GM12878 (cell line): ENCODE measurements around the gene TPST1. TPM values are rescaled to one million over a fixed set of nuclear protein-coding genes. Genes with fewer than 3 reads are reported as not detected.

Experiments used
- ATAC-seq: fragments of 200-7000 bp; cut with Tn5 transposase; 3 replicates; pipeline ENCODE4 v1.9.1; 2020; ENCODE audit warnings: mild to moderate bottlenecking, moderate library complexity
- BruUV-seq: library from RNA; stranded (reverse); fragments of 400-500 nt; replicated peaks from 2 replicates; lab custom pipeline; 2021; lab: Mats Ljungman, UMichigan
- CTCF ChIA-PET: fragments of 300-600 bp; sonication (Branson Sonifier 250); formaldehyde crosslinking; extraction: SDS; loops from one replicate; lab custom pipeline; 2021; ENCODE audit warnings: inconsistent platforms; lab: Yijun Ruan, JAX
- POLR2A ChIA-PET: fragments of 350-600 bp; formaldehyde crosslinking; extraction: SDS; loops from one replicate; lab custom pipeline; 2021; ENCODE audit warnings: inconsistent platforms; lab: Charles Lee
- RAD21 ChIA-PET: fragments of 300-600 bp; sonication (Branson Sonifier 250); formaldehyde crosslinking; loops from one replicate; lab custom pipeline; 2023; ENCODE audit warnings: antibody characterized with exemption; ENCODE audit not compliant: unreplicated experiment; lab: Charles Lee
- SMC1A ChIA-PET: fragments of 300-600 bp; sonication (Branson Sonifier 250); formaldehyde crosslinking; loops from one replicate; lab custom pipeline; 2023; ENCODE audit not compliant: unreplicated experiment, uncharacterized antibody; lab: Charles Lee
- DNase-seq: peaks from one replicate; pipeline ENCODE4 v3.0.0-alpha.2; 2011; ENCODE audit warnings: low read depth, low spot score
- FAIRE-seq: peaks from 3 replicates; lab custom pipeline; 2011; peaks lifted over from hg19 to GRCh38; lab: Jason Lieb, UNC
- H2AFZ ChIP-seq: 2 replicates; pipeline ENCODE4 v1.6.0; 2011; ENCODE audit warnings: low read depth, low read length, control low read depth; ENCODE audit not compliant: control insufficient read depth
- H3K27ac ChIP-seq: 2 replicates; pipeline ENCODE4 v1.5.1; 2011; ENCODE audit warnings: control low read depth; ENCODE audit not compliant: control insufficient read depth, insufficient read depth
- H3K27me3 ChIP-seq, 2 experiments: replicated peaks in 1 of 2; 2 replicates each; pipeline versions ENCODE4 v1.6.0 to v1.6.1; 2011; ENCODE audit warnings: low read length in 1 of 2; ENCODE audit not compliant: control insufficient read depth in 2 of 2, insufficient read depth in 2 of 2
- H3K36me3 ChIP-seq, 2 experiments: 2 replicates each; pipeline ENCODE4 v1.5.1; 2011; ENCODE audit warnings: low read length in 1 of 2; ENCODE audit not compliant: control insufficient read depth in 2 of 2, insufficient read depth in 2 of 2
- H3K4me1 ChIP-seq: 2 replicates; pipeline ENCODE4 v1.6.1; 2011; ENCODE audit warnings: mild to moderate bottlenecking, low read length, moderate library complexity, mixed read lengths; ENCODE audit not compliant: control insufficient read depth, insufficient read depth
- H3K4me2 ChIP-seq: 2 replicates; pipeline ENCODE4 v1.6.0; 2011; ENCODE audit warnings: control low read depth; ENCODE audit not compliant: control insufficient read depth, insufficient read depth
- H3K4me3 ChIP-seq: fragments of 200-600 bp; sonication (generic); 2 replicates; pipeline ENCODE4 v1.5.1; 2016
- H3K79me2 ChIP-seq: 2 replicates; pipeline ENCODE4 v1.6.0; 2011; ENCODE audit warnings: low read length; ENCODE audit not compliant: control insufficient read depth, insufficient read depth
- H3K9ac ChIP-seq: 2 replicates; pipeline ENCODE4 v1.8.0; 2011; ENCODE audit warnings: low read length, control low read depth, mixed read lengths; ENCODE audit not compliant: control insufficient read depth, insufficient read depth
- H3K9me3 ChIP-seq: replicated peaks from 3 replicates; pipeline ENCODE4 v1.5.1; 2011; ENCODE audit warnings: mild to moderate bottlenecking, low read length; ENCODE audit not compliant: control insufficient read depth, insufficient read depth
- H4K20me1 ChIP-seq: 2 replicates; pipeline ENCODE4 v1.6.0; 2011; ENCODE audit not compliant: control insufficient read depth, insufficient read depth
- CREM ChIP-seq: IDR thresholded peaks from 2 replicates; pipeline ENCODE4 v1.6.1; 2014; ENCODE audit warnings: antibody characterized with exemption, low read depth
- EED ChIP-seq: sonication (generic); IDR thresholded peaks from 2 replicates; pipeline ENCODE4 v1.6.1; 2016; ENCODE audit warnings: antibody characterized with exemption, low read depth
- IRF4 ChIP-seq: IDR thresholded peaks from 2 replicates; pipeline ENCODE4 v1.6.1; 2011; ENCODE audit warnings: low read depth, low read length
- POLR2A ChIP-seq: IDR thresholded peaks from 2 replicates; pipeline ENCODE4 v1.6.1; 2011; ENCODE audit warnings: low read depth, mild to moderate bottlenecking, low read length
- POLR2AphosphoS2 ChIP-seq: IDR thresholded peaks from 2 replicates; pipeline ENCODE4 v1.6.1; 2011; ENCODE audit warnings: low read depth, mild to moderate bottlenecking, low read length, improper control_type of control experiment, moderate library complexity
- SMARCA5 ChIP-seq: fragments of 450-650 bp; IDR thresholded peaks from 2 replicates; pipeline ENCODE4 v1.6.1; 2017; ENCODE audit warnings: mild to moderate bottlenecking
- STAT3 ChIP-seq: IDR thresholded peaks from 2 replicates; pipeline ENCODE4 v1.6.1; 2011; ENCODE audit warnings: low read depth, low read length, improper control_type of control experiment
- TCF7 ChIP-seq: IDR thresholded peaks from 2 replicates; pipeline ENCODE4 v1.6.1; 2014; ENCODE audit warnings: antibody characterized with exemption, borderline replicate concordance
- ZBED1 ChIP-seq: IDR thresholded peaks from 2 replicates; pipeline ENCODE4 v1.6.1; 2016; ENCODE audit warnings: borderline replicate concordance
- WGBS: methylation state at CpG from one replicate; pipeline ENCODE4 v1.1.6; 2016; ENCODE audit warnings: low lambda C conversion rate; ENCODE audit not compliant: insufficient replicate concordance, insufficient coverage; ENCODE audit errors: missing lambda C conversion rate; 5-methylcytosine and 5-hydroxymethylcytosine counted together
- in situ Hi-C: fragments of 300-500 bp; cut with MboI; formaldehyde crosslinking; loops from 9 replicates; pipeline ENCODE4 v1.14.3; 2018; ENCODE audit warnings: mixed read lengths
- intact Hi-C: fragments of 100-400 bp; cut with micrococcal nuclease; formaldehyde crosslinking; loops from one replicate; pipeline ENCODE4 v1.14.2; 2022; ENCODE audit not compliant: unreplicated experiment
- polyA plus RNA-seq, 11 experiments: library from polyadenylated mRNA; depleted of rRNA in 4 of 11; unstranded in 6 of 11; stranded (reverse) in 5 of 11; fragments of >200 nt; fragmentation: Nextera tagmentation in 4 of 11; fragmentation: Illumina TruSeq in 1 of 11; extraction: Ambion mirVana in 4 of 11; extraction: Trizol in 1 of 11; gene quantifications; 1 replicate in 1 of 11; 2 replicates in 10 of 11; pipeline versions ENCODE4 v1.2.1 to v1.2.3, GENCODE V29; 2011 to 2016; ENCODE audit warnings: inconsistent platforms in 2 of 11, missing spikeins in 2 of 11, low read depth in 1 of 11
- total RNA-seq, 4 experiments: library from RNA; depleted of rRNA in 3 of 4; stranded (reverse); fragments of >200 nt in 3 of 4; fragmentation: Illumina TruSeq in 1 of 4; extraction: Trizol in 1 of 4; gene quantifications; 2 replicates each; pipeline versions ENCODE4 v1.2.1 to v1.2.3, GENCODE V29; 2013 to 2021
- TF ChIP-seq, protein P1 (sequence below): IDR thresholded peaks from 2 replicates; pipeline ENCODE4 v1.6.1; 2012; ENCODE audit warnings: low read depth, low read length, improper control_type of control experiment
- TF ChIP-seq, protein P2 (sequence below): fragments of 150-350 bp; IDR thresholded peaks from 2 replicates; pipeline ENCODE4 v1.6.1; 2014; ENCODE audit warnings: mild to moderate bottlenecking, low read depth, low read length

The TPST1 gene
- total and polyA plus RNA-seq, 10 of the 15 experiments (the other 5 are each of a cell fraction or from before 2014, with no cell fraction given): 1.1 to 10.6 (median 7.5) TPM

DNA sequence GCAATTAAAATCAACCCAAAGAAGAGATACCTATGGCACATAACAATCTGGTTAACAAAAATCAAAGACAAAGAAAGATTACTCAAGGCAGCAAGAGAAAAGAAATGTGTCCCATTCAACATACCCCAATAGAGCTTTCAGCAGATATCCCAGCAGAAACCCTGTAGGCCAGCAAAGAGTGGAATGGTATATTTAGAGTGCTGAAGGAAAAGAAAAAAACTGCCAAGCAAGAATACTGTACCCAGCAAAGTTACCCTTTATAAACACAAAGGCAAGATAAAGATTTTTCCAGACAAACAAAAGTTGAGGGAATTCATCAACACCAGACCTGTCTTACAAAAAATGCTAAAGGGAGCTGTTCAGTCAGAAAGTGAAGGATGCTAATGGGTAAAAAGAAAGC is 131.6 kb downstream of the TPST1 start (continued):
- no peak for TF ChIP-seq CREM
- no peak for TF ChIP-seq STAT3
- TF ChIP-seq IRF4: no peak

DNA sequence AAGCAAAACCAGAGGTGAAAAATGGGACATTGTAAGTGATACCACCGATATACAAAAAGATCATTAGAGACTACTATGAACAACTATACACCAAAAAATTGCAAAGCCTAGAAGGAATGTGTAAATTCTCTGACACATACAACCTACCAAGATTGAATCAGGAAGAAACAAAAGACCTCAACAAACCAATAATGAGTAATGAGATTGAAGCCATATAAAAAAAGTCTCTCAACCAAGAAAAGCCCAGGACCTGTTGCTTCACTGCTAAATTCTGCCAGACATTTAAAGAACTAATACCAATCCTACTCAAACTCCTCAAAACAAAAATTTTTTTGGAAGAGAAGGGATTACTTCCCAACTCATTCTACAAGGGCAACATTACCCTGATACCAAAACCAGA is 134.0 kb downstream of the TPST1 start:
- H3K27me3 ChIP-seq: no peaks in the 10 kb centered on the region
- H3K9ac ChIP-seq: no peak overlapping the region
- H3K36me3 ChIP-seq: no peaks in the 10 kb centered on the region
- WGBS: 100% methylated on average over 1 of the region's 1 CpG
- ATAC-seq (no peak), FAIRE-seq (no peak), DNase-seq (no peak)
- no peaks in the 10 kb centered on the region for H3K9me3 ChIP-seq
- ChIA-PET RAD21 (no interaction called here), SMC1A (no interaction called here), POLR2A (no interaction called here), CTCF (no interaction called here)
- no peaks in the 10 kb centered on the region for H3K4me1 ChIP-seq
- intact Hi-C loops (no loop called here), in situ Hi-C loops (no loop called here)
- BruUV-seq: no TSS peak
- H4K20me1 ChIP-seq: no peaks in the 10 kb centered on the region
- H3K4me2 ChIP-seq: no peak overlapping the region
- H3K79me2 ChIP-seq: no peaks in the 10 kb centered on the region
- H3K27ac ChIP-seq: no peak overlapping the region
- H2AFZ ChIP-seq: no peak overlapping the region
- H3K4me3 ChIP-seq: no peak overlapping the region
- TF ChIP-seq, protein P1, sequence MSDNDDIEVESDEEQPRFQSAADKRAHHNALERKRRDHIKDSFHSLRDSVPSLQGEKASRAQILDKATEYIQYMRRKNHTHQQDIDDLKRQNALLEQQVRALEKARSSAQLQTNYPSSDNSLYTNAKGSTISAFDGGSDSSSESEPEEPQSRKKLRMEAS: no peak
- TF ChIP-seq POLR2AphosphoS2 (no peak), TCF7 (no peak), POLR2A (no peak), SMARCA5 (no peak), EED (no peak), ZBED1 (no peak)
- TF ChIP-seq, protein P2, sequence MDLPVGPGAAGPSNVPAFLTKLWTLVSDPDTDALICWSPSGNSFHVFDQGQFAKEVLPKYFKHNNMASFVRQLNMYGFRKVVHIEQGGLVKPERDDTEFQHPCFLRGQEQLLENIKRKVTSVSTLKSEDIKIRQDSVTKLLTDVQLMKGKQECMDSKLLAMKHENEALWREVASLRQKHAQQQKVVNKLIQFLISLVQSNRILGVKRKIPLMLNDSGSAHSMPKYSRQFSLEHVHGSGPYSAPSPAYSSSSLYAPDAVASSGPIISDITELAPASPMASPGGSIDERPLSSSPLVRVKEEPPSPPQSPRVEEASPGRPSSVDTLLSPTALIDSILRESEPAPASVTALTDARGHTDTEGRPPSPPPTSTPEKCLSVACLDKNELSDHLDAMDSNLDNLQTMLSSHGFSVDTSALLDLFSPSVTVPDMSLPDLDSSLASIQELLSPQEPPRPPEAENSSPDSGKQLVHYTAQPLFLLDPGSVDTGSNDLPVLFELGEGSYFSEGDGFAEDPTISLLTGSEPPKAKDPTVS: no peak
